D341Med (cell line): ENCODE results near the gene ZDHHC23.

Source experiments
- DNase-seq: peaks from one replicate; pipeline ENCODE4 v3.0.0; 2012; ENCODE audit warnings: low spot score

Gene ZDHHC23

GRCh38 chr3:114011059-114011797 lies 63.4 kb downstream of the ZDHHC23 start:
- no peak for DNase-seq
